T-helper 2 cell treated with Interferon-gamma antibody and Interleukin-4, amounts not matched to agents 100 ng/mL and 5 ng/mL, for 36 hours (primary cell): ENCODE measurements around the gene PTCH2. TPM values are rescaled to one million over a fixed set of nuclear protein-coding genes. Genes with fewer than 3 reads are reported as not detected.

ENCODE experiments used
- intact Hi-C: fragments of 100-400 bp; cut with micrococcal nuclease; formaldehyde crosslinking; loops from one replicate; pipeline ENCODE4 v1.15.1; 2023
- total RNA-seq: library from RNA; stranded (reverse); gene quantifications from 2 replicates; pipeline ENCODE4 v1.2.3, GENCODE V29; 2022

PTCH2 gene
- total RNA-seq, 1 donor from 2014 or later, result 0.84 TPM

DNA sequence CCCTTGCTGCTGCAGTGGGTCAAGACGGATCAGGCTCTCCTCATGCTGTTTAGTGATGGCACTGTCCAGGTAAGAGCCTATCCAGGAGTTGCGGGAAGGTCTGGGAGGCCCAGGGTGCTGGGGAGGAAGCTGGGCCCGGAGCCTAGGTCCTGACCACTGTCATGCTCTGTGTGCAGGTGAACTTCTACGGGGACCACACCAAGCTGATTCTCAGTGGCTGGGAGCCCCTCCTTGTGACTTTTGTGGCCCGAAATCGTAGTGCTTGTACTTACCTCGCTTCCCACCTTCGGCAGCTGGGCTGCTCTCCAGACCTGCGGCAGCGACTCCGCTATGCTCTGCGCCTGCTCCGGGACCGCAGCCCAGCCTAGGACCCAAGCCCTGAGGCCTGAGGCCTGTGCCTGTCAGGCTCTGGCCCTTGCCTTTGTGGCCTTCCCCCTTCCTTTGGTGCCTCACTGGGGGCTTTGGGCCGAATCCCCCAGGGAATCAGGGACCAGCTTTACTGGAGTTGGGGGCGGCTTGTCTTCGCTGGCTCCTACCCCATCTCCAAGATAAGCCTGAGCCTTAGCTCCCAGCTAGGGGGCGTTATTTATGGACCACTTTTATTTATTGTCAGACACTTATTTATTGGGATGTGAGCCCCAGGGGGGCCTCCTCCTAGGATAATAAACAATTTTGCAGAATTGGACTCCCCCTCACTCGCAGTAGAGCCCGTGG, 37.6 kb downstream of the PTCH2 start:
- intact Hi-C loops, result no loop called here

- intact Hi-C loops, result loop anchor here (5.0 kb wide), 3 partner anchors 209 to 884 kb away; partner anchors contain the start of genes GPBP1L1, HECTD3, TESK2 and TMEM69
Observed at GRCh38 chr1:44803312-44804095, 39.5 kb downstream of the PTCH2 start.

DNA sequence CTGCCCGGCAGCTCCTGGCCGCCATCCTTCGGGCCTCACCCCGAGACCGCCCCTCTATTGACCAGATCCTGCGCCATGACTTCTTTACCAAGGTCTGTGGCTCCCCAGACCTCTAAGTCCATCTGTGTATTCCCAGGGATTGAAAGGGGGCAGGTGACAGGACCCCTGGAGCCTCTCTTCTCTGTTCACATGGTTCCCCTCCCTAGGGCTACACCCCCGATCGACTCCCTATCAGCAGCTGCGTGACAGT, 40.1 kb downstream of the PTCH2 start:
- intact Hi-C loops, result loop anchor here (5.0 kb wide), 3 partner anchors 209 to 884 kb away; partner anchors contain the start of genes GPBP1L1, HECTD3, TESK2 and TMEM69

GRCh38 chr1:44802306-44803061, 40.6 kb downstream of the PTCH2 start:
- intact Hi-C loops, result loop anchor here (5.0 kb wide), 3 partner anchors 210 to 885 kb away; partner anchors contain the start of genes GPBP1L1, HECTD3, TESK2 and TMEM69

DNA sequence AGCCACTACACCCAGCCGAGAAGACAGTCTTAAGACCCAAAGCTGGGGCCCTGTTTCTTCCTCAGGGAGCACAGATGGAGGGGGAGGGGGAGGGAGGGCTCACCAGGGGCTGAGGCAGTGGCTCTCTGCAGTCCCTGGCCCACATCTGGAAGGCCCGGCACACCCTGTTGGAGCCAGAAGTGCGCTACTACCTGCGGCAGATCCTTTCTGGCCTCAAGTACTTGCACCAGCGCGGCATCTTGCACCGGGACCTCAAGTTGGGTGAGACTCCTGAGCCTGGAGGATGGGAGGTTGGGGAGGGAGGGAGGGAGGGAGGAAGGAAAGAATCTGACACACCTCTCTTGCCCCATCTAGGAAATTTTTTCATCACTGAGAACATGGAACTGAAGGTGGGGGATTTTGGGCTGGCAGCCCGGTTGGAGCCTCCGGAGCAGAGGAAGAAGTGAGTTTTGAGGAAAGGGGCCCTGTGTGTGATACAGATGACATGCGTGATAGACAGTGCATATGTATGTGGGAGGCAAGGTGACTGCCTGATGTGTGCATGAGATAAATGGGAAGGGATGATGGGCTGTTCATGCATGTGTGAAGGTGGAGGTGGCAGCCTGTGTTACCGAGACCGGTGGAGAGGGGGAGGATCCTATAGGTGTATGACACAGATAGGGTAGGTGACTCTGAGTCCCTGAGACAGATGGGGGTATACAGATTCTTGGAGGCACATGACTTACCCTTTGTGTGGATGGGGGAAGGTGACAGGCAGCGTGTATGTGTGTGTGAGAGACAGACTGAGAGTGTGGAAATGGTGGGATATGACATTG, 41.4 kb downstream of the PTCH2 start:
- intact Hi-C loops, result loop anchor here (1.0 to 5.0 kb wide), 8 partner anchors 8 to 886 kb away; partner anchors contain the start of genes GPBP1L1, HECTD3, NASP and RNU5D-1

GRCh38 chr1:44799770-44800584, 43.1 kb downstream of the PTCH2 start, which contains the start of gene PLK3:
PLK3 (plus strand) TSS chr1:44800377; CDS start chr1:44800464, 87 bp downstream.
- intact Hi-C loops, result loop anchor here (2.0 to 5.0 kb wide), 9 partner anchors 19 to 887 kb away; partner anchors contain the start of genes GPBP1L1, HECTD3, NASP and RNU5D-1

- intact Hi-C loops, result loop anchor here (2.0 to 5.0 kb wide), 2 partner anchors 39 to 504 kb away; no protein-coding TSS in a partner anchor
Observed at GRCh38 chr1:44798481-44799365, 44.3 kb downstream of the PTCH2 start.

- intact Hi-C loops, result loop anchor here (2.0 to 5.0 kb wide), 2 partner anchors 39 to 505 kb away; no protein-coding TSS in a partner anchor
Observed at GRCh38 chr1:44797886-44798285, 45.2 kb downstream of the PTCH2 start.

GRCh38 chr1:44792736-44793502, 50.1 kb downstream of the PTCH2 start:
- intact Hi-C loops, result no loop called here

GRCh38 chr1:44790968-44791801, 51.9 kb downstream of the PTCH2 start:
- intact Hi-C loops, result no loop called here

DNA sequence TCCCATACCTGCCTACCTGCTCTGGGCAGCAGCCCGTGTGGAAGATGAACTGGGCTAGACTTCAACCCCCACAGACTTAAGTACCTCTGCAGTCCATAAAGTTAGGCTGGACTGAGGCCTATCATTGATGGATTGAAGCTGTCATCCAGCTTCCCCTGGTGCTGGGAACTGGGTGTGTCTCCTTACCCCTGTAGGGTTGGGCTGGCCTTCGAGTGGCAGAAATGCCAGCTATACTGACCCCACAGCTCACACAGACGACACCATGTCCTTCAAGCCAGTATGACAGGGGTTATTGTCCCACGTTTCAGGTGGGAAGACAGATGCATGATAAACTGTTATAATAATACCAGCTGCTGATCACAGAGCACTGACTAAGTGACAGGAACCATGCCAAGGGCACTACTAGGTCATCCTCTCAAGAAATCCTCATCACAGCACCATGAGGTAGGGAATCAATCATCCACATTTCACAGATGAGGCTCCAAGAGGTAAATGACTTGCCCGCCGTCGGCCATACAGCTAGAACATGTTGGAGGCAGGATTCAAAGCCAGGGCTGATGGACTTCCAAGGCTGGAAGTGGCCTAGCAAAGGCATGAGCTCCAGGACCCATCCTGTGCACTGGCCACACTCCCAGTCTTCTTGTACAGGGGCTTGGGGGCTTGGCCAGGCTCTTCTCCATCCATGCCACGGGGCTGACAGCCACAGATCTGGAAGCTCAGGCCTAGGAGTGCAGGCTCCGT, 54.8 kb downstream of the PTCH2 start, which contains the start of gene BEST4:
TSS of gene BEST4 (minus strand) at position 51 of the 741 bp plus-strand sequence. CDS start 465 bp downstream, outside the sequence.
- intact Hi-C loops, result loop anchor here (5.0 kb wide), 1 partner anchor 224 kb away; the partner anchor contains the start of genes HECTD3 and UROD

- intact Hi-C loops, result loop anchor here (5.0 kb wide), 1 partner anchor 225 kb away; the partner anchor contains the start of genes HECTD3 and UROD
Observed at GRCh38 chr1:44787506-44787905, 55.5 kb downstream of the PTCH2 start.

DNA sequence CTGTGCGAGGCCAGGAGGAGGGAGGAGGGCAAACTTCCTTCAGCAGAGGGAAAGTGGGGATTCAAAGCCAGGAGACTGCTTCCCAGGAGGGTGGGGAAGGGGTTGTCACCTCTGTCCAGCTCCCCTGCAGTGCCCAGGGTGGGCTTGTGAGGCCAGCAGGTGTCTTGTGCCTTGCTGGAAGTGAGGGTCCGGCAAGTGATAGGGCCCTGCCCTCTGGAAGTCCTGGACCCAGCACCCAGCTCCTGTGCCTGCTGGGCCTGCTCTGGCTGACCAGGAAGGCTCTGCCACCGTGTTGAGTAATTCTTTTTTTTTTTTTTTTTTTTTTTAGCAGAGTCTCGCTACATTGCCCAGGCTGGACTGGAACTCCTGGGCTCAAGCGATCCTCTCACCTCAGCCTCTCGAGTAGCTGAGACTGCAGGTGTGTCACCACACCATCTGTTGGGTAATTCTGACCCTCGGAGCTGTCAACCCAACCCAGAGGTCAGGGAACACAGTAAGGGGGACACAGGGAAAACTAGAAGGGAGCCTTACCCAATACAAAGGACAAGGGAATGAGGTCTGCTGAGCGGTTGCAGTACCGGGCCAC, 56.1 kb downstream of the PTCH2 start:
- intact Hi-C loops, result loop anchor here (1.0 to 5.0 kb wide), 2 partner anchors 32 to 225 kb away; partner anchors contain the start of genes HECTD3 and UROD

GRCh38 chr1:44786138-44786840, 56.8 kb downstream of the PTCH2 start:
- intact Hi-C loops, result loop anchor here (1.0 to 5.0 kb wide), 2 partner anchors 33 to 226 kb away; partner anchors contain the start of genes HECTD3 and UROD
